Kidney epithelial cell (primary cell): ENCODE results near the gene SLC12A9. TPM values are rescaled to one million over a fixed set of nuclear protein-coding genes. Genes with fewer than 3 reads are reported as not detected.
"Not testable (repeated sequence)": the region's sequence is repeated elsewhere in the genome, so short reads cannot be mapped to it uniquely, and the experiment has no call there.

Experiments used
- DNase-seq: peaks from one replicate; pipeline ENCODE4 v3.0.0-alpha.2; 2010; ENCODE audit warnings: low read depth
- H3K27me3 ChIP-seq: 2 replicates; pipeline ENCODE4 v1.6.0; 2011; ENCODE audit warnings: low read length; ENCODE audit not compliant: control insufficient read depth, insufficient read depth
- H3K36me3 ChIP-seq: 2 replicates; pipeline ENCODE4 v1.5.1; 2011; ENCODE audit warnings: low read length; ENCODE audit not compliant: control insufficient read depth, insufficient read depth
- H3K4me3 ChIP-seq: 2 replicates; pipeline ENCODE4 v1.5.1; 2011; ENCODE audit warnings: low read depth, mild to moderate bottlenecking, control low read depth, low read length
- total RNA-seq: library from RNA; depleted of rRNA; stranded (reverse); fragments of >200 nt; gene quantifications from 2 replicates; pipeline ENCODE4 v1.2.3, GENCODE V29; 2015
- TF ChIP-seq, protein P1 (sequence below): IDR thresholded peaks from 2 replicates; pipeline ENCODE4 v1.5.1; 2011; ENCODE audit warnings: mild to moderate bottlenecking, moderate library complexity, low read length, control low read depth, inconsistent platforms; ENCODE audit not compliant: insufficient read depth, poor library complexity, severe bottlenecking

SLC12A9 gene
- total RNA-seq, 1 donor from 2014 or later, result 15.7 TPM

DNA sequence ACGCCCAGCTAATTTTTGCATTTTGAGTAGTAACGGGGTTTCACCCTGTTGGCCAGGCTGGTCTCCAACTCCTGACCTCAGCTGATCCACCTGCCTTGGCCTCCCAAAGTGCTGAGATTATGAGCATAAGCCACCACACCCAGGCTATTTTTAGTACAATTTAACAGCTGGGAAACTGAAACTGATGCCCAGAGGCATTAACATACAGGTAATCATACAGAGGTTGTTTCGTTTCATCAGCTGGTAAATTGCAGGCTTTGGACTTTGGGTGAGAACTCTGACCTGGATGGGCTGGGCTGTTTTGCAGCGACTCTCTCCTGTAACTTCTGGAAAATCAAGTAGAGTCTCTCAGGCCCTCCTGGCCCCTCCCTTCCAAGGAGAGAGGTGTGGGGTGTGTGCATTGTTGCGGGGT lies 49.4 kb downstream of the SLC12A9 start:
- no peaks in the 10 kb centered on the region for H3K36me3 ChIP-seq
- TF ChIP-seq, protein P1, sequence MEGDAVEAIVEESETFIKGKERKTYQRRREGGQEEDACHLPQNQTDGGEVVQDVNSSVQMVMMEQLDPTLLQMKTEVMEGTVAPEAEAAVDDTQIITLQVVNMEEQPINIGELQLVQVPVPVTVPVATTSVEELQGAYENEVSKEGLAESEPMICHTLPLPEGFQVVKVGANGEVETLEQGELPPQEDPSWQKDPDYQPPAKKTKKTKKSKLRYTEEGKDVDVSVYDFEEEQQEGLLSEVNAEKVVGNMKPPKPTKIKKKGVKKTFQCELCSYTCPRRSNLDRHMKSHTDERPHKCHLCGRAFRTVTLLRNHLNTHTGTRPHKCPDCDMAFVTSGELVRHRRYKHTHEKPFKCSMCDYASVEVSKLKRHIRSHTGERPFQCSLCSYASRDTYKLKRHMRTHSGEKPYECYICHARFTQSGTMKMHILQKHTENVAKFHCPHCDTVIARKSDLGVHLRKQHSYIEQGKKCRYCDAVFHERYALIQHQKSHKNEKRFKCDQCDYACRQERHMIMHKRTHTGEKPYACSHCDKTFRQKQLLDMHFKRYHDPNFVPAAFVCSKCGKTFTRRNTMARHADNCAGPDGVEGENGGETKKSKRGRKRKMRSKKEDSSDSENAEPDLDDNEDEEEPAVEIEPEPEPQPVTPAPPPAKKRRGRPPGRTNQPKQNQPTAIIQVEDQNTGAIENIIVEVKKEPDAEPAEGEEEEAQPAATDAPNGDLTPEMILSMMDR, result no peak
- no peak for DNase-seq
- no peak overlapping the region for H3K4me3 ChIP-seq
- peaks cover 12% of the 10 kb centered on the region for H3K27me3 ChIP-seq

- TF ChIP-seq, protein P1, result no peak
- Histone ChIP-seq H3K27me3 (peaks cover 5% of the 10 kb centered on the region), H3K4me3 (no peak overlapping the region), H3K36me3 (no peaks in the 10 kb centered on the region)
- DNase-seq, result no peak
Observed at GRCh38 chr7:100902638-100903037, 50.1 kb downstream of the SLC12A9 start.

- TF ChIP-seq, protein P1, result no peak
- H3K36me3 ChIP-seq, result no peaks in the 10 kb centered on the region
- no peaks in the 10 kb centered on the region for H3K27me3 ChIP-seq
- no peak overlapping the region for H3K4me3 ChIP-seq
- DNase-seq, result no peak
Observed at GRCh38 chr7:100908512-100908911, 56.0 kb downstream of the SLC12A9 start.

- DNase-seq, H3K36me3 ChIP-seq, H3K27me3 ChIP-seq, H3K4me3 ChIP-seq: not testable (repeated sequence)
Observed at GRCh38 chr7:100910443-100910842, 57.9 kb downstream of the SLC12A9 start.

DNA sequence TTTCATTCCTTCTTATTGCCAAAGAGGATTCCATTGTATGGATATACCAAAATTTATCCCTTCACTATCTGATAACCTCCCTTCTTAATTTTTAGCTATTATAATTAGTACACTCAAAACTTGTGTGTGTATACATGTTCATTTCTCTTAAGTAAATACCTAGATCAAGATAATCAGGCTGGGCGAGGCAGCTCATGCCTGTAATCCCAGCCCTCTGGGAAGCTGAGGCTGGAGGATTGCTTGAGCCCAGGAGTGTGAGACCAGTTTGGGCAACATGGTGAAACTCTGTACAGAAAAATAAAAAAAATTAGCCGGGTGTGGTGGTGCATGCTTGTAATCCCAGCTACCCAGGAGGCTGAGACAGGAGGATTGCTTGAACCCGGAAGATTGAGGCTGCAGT lies 59.0 kb downstream of the SLC12A9 start:
- TF ChIP-seq, protein P1, result no peak
- H3K36me3 ChIP-seq, result no peaks in the 10 kb centered on the region
- H3K27me3 ChIP-seq, result no peaks in the 10 kb centered on the region
- DNase-seq, result no peak
- H3K4me3 ChIP-seq, result no peak overlapping the region

DNA sequence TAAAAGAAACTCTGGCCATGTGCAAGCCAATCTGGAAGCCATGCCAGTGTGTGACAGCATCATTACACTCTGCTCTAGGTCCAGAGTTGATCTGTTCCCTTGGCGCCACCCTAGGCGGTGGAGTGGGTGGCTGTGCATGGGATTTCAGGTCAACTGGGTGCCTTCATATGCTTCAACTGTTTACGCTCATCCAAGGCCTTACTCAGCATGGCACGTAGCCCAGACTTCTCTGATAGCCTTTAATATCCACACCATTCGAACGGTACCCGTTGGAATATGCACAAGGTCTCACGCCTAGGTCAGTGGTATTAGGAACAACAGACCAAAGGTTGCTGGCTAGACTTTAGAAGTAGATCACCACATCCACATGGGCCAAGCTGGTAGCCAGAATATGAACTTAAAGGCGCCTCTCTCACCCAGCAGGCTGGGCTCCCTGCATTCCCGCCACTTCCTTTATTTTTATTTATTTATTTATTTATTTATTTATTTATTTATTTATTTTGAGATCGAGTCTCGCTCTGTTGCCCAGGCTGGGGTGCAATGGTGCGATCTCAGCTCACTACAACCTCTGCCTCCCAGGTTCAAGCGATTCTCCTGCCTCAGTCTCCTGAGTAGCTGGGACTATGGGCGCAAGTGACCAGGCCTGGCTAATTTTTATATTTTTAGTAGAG lies 61.8 kb downstream of the SLC12A9 start:
- TF ChIP-seq, protein P1, result no peak
- Histone ChIP-seq H3K27me3 (no peaks in the 10 kb centered on the region), H3K4me3 (no peak overlapping the region), H3K36me3 (no peaks in the 10 kb centered on the region)
- no peak for DNase-seq
